Skeletal muscle tissue (tissue), 4 donors: Measurements from ENCODE around the gene AKAP13. TPM values are rescaled to one million over a fixed set of nuclear protein-coding genes. Genes with fewer than 3 reads are reported as not detected.

Experiments
- H3K27ac ChIP-seq: one replicate; pipeline ENCODE4 v1.7.0; 2013; ENCODE audit warnings: mild to moderate bottlenecking, low read depth, low read length, inconsistent platforms
- H3K27me3 ChIP-seq, 3 donors: one replicate each; pipeline ENCODE4 v1.7.0; 2013; ENCODE audit warnings: low read length in 3 of 3; ENCODE audit not compliant: control insufficient read depth in 3 of 3, insufficient read depth in 3 of 3
- H3K36me3 ChIP-seq, 3 donors: one replicate each; pipeline ENCODE4 v1.7.0; 2013; ENCODE audit warnings: low read length in 3 of 3; ENCODE audit not compliant: control insufficient read depth in 3 of 3, insufficient read depth in 3 of 3
- H3K4me1 ChIP-seq, 3 donors: one replicate each; pipeline ENCODE4 v1.7.0; 2013; ENCODE audit warnings: low read length in 3 of 3, mild to moderate bottlenecking in 3 of 3; ENCODE audit not compliant: control insufficient read depth in 3 of 3, insufficient read depth in 3 of 3
- H3K4me3 ChIP-seq, 3 donors: one replicate each; pipeline ENCODE4 v1.7.0; 2013; ENCODE audit warnings: low read length in 3 of 3
- H3K9ac ChIP-seq, 3 donors: one replicate each; pipeline ENCODE4 v1.7.0; 2013; ENCODE audit warnings: low read length in 3 of 3, mild to moderate bottlenecking in 3 of 3, moderate library complexity in 2 of 3, low read depth in 1 of 3
- H3K9me3 ChIP-seq, 3 donors: one replicate each; pipeline ENCODE4 v1.7.0; 2013; ENCODE audit warnings: low read length in 3 of 3; ENCODE audit not compliant: control insufficient read depth in 3 of 3
- total RNA-seq: library from RNA; depleted of rRNA; stranded (reverse); fragments of >200 nt; gene quantifications from one replicate; pipeline ENCODE4 v1.2.3, GENCODE V29; 2014
- donor health status: Osteomylitis.

Gene AKAP13
- total RNA-seq, 1 donor from 2014 or later = 129 TPM

DNA sequence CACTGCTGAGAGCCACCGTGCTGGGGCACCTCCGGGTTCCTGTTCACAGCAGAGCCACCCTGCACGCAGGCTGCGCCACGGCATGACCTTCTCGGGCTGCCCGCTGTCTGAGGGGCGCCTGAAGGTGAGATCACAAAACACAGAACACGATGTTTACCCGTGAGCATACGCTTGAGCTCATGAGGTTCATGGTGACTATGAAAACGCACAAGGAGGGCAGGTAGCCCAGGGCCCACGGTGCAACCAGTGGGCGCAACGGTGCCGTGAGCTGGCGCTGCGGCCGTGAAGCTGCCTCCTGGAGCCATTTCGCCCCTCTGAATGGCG lies 378.2 kb downstream of the AKAP13 start:
- Histone ChIP-seq H3K36me3 (peaks cover 9 to 14% (median 13%) of the 10 kb centered on the region in 3 donors), H3K27me3 (no peaks in the 10 kb centered on the region), H3K4me3 (no peak overlapping the region), H3K9me3 (no peaks in the 10 kb centered on the region), H3K27ac (no peak overlapping the region), H3K9ac (no peak overlapping the region), H3K4me1 (peaks cover 26 to 42% (median 26%) of the 10 kb centered on the region in 3 donors)

DNA sequence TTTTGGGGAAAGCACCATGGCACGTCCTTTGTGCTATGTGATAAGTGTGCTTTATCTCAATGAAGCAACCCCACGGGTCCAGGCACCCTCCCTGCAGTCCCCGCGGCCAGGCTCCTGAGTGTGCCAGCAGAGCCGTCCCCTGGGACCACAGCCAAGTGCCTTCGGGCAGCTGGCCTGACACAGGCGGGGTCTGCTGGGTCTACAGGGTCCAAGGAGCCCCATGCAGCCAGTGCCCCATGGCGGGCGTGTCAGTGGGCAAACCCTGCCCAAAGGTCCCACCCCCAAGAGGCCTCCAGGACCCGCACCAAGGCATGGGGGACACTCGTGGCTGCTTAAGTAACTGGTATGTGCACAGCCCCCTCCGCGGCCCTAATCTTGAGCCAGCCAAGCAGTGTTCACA lies 379.0 kb downstream of the AKAP13 start:
- Histone ChIP-seq H3K27me3 (no peaks in the 10 kb centered on the region), H3K9ac (no peak overlapping the region), H3K4me1 (peaks cover 33 to 50% (median 34%) of the 10 kb centered on the region in 3 donors), H3K36me3 (peaks cover 9 to 14% (median 13%) of the 10 kb centered on the region in 3 donors), H3K27ac (no peak overlapping the region), H3K9me3 (no peaks in the 10 kb centered on the region), H3K4me3 (no peak overlapping the region)

DNA sequence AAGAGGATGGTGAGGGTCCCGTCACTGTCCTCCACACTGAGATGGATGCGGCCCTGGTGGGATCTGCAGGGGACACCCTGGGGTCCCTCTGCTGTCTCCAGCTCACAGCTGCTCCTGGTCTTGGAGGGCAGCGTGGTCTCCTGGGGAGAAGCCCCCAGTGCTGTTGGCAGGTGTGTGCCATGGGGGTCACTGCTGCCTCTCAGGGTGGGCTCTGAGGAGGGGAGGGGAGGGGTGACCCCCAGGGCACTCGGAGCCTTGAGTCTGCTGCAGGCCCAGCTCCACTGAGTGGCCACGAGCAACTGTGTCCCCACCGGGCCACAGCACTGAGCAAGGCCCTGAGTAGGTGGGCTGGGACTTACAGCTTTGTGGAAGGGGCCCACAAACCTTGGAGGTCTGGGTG lies 379.6 kb downstream of the AKAP13 start:
- Histone ChIP-seq H3K4me3 (no peak overlapping the region), H3K36me3 (peaks cover 9 to 14% (median 13%) of the 10 kb centered on the region in 3 donors), H3K27me3 (no peaks in the 10 kb centered on the region), H3K9ac (no peak overlapping the region), H3K27ac (no peak overlapping the region), H3K9me3 (no peaks in the 10 kb centered on the region), H3K4me1 (peaks cover 35 to 54% (median 38%) of the 10 kb centered on the region in 3 donors)

DNA sequence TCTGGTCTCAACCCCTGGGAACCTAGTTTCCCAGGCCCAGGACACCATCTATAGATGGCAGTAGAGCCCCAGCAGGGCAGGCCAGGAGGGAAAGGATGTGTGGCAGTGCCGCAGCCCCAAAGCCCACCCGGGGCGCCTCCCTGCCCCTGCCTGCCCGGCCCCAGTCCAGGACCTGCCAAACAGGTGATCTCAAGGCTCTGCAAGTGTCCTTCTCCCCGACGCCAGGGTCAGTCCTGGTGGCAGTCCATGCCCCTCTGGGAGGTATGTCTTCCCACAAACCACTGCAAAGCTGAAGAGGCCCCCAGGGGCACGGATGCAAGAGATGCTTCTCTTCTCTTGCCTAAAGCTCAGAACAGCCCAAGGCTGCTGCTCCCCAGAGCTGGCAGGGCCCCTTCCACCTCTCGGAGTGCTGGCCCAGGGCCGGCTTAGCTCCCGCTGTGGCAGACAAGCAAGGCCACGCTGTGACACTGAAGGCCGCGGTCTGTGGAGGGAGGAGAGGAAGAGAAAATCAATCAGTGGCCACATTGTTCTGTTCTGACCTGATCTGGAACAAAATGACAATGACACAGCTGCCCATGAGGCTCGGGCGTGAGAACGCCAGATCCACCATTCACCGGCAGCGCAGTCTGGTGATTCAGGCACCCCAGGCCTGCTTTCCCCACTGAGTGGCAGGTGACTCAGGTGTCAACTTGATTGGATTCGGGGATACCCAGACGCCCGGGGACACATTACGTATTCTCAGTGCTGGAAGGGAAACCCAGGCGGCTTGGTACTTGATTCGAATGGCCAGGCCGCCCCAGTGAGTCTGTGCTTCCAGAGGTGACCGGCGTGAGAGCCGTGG lies 380.3 kb downstream of the AKAP13 start:
- H3K27me3 ChIP-seq = no peaks in the 10 kb centered on the region
- no peak overlapping the region for H3K27ac ChIP-seq
- H3K4me1 ChIP-seq = peaks cover 31 to 50% (median 35%) of the 10 kb centered on the region in 3 donors
- H3K36me3 ChIP-seq = peaks cover 9 to 14% (median 13%) of the 10 kb centered on the region in 3 donors
- no peak overlapping the region for H3K4me3 ChIP-seq
- H3K9me3 ChIP-seq = no peaks in the 10 kb centered on the region
- H3K9ac ChIP-seq = no peak overlapping the region

DNA sequence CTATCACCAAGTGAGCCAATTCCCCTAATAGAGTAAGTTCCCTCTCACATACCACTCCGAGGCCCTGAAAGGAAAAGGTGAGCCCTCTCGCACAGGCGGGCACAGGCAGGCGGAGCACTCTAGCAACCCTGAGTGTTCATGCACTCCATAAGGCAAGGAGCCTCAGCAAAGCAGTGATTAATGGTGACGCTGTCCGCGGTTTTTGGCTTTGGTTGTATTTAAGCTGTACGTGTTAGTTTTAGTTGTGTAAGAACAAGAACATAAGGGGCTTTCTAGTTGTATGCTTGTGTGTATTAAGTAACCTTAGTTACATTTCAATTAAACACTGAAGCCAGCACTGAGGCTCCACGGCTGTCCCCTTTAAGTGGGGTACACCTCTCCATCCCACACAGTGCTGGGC lies 381.2 kb downstream of the AKAP13 start:
- no peak overlapping the region for H3K9ac ChIP-seq
- H3K9me3 ChIP-seq = no peaks in the 10 kb centered on the region
- H3K4me3 ChIP-seq = no peak overlapping the region
- H3K4me1 ChIP-seq = peaks cover 40 to 56% (median 41%) of the 10 kb centered on the region in 3 donors
- no peak overlapping the region for H3K27ac ChIP-seq
- H3K36me3 ChIP-seq = peaks cover 9 to 14% (median 13%) of the 10 kb centered on the region in 3 donors
- no peaks in the 10 kb centered on the region for H3K27me3 ChIP-seq

DNA sequence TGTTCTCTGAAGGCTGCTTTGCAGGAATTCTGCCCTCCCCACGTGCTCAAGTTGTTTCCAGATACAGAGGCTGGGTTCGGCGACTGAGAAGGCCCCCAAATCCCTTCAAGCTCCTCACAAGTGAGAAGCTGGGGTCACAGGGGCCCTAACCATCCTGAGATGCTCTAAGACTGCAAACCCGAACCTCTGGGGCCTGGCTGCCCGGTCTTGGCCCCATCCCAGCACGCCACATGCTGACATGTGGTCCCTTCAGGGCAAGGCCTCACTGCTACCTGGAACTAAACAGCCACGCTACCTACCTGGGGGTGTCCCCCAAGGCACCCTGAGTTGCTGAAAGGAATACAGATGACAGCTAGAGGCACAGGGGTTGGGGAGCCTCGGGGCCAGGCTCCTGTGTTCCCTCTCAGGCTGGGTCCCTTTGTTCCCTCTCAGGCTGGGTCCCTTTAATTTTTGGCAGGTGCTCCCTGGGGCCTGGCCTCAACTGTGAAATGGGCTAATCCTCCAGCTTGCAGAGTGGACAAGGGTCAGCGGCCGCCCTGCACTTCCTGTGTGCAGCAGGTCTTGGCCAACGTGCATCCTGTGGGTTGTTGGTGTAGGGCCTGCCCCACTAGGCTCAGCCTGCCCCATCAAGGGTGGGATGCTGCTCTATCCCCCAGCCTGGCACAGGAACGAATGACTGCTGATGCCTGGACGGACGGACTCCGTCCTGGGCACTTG lies 381.8 kb downstream of the AKAP13 start:
- no peaks in the 10 kb centered on the region for H3K27me3 ChIP-seq
- H3K27ac ChIP-seq = no peak overlapping the region
- peaks cover 9 to 14% (median 13%) of the 10 kb centered on the region in 3 donors for H3K36me3 ChIP-seq
- no peaks in the 10 kb centered on the region for H3K9me3 ChIP-seq
- no peak overlapping the region for H3K4me3 ChIP-seq
- H3K4me1 ChIP-seq = peaks cover 41 to 59% (median 43%) of the 10 kb centered on the region in 3 donors
- H3K9ac ChIP-seq = peak overlapping the region in 1 of 3 donors; percentile 25

DNA sequence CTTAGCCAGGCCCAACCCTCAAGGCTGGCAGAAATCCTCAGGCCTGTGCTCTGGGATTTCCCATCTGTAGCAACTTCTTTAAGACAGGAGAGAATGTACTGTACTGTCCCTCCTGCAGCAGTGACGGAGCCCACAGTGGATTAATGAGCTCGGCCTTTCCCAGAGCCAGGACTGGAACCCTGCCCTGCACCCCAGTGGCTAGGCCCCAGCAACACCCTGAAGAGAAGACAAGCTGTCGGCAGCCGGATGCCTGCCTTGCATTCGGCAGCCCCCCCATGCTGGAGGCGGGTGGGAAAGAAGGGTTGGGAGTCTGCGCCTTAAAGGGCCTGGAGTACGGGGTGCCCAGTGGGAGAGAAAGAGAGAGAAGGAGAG lies 382.3 kb downstream of the AKAP13 start:
- no peaks in the 10 kb centered on the region for H3K9me3 ChIP-seq
- H3K4me1 ChIP-seq = peaks cover 43 to 56% (median 43%) of the 10 kb centered on the region in 3 donors
- peak overlapping the region; percentile 71 for H3K27ac ChIP-seq
- H3K4me3 ChIP-seq = peak overlapping the region in 1 of 3 donors; percentile 22
- peaks cover 7 to 14% (median 12%) of the 10 kb centered on the region in 3 donors for H3K36me3 ChIP-seq
- no peaks in the 10 kb centered on the region for H3K27me3 ChIP-seq
- peak overlapping the region in 1 of 3 donors; percentile 50 for H3K9ac ChIP-seq

DNA sequence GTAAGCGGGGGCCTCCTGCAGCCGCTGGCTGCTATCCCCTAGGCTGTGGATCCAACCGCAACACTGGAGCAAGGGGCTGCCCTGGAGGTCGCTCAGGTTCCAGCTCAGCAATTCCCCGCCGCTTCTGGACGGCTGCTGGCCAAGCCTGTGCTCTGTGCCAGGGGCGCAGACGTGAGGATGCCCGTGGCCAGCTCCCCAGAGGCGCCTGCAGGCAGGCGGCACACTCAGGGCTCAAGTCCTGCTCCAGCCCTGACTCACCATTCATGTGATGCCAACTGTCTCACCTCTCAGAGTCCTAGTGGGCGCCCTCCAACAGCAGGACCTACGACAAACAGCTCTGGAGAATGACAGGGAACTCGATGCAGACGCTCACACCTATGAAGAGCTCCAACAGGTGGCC lies 382.8 kb downstream of the AKAP13 start:
- Histone ChIP-seq H3K9ac (peak overlapping the region in 1 of 3 donors; percentile 50), H3K9me3 (no peaks in the 10 kb centered on the region), H3K27ac (peak overlapping the region; percentile 71), H3K27me3 (no peaks in the 10 kb centered on the region), H3K36me3 (peaks cover 4 to 16% (median 11%) of the 10 kb centered on the region in 3 donors), H3K4me3 (peak overlapping the region in 1 of 3 donors; percentile 22), H3K4me1 (peaks cover 43 to 55% (median 43%) of the 10 kb centered on the region in 3 donors)

DNA sequence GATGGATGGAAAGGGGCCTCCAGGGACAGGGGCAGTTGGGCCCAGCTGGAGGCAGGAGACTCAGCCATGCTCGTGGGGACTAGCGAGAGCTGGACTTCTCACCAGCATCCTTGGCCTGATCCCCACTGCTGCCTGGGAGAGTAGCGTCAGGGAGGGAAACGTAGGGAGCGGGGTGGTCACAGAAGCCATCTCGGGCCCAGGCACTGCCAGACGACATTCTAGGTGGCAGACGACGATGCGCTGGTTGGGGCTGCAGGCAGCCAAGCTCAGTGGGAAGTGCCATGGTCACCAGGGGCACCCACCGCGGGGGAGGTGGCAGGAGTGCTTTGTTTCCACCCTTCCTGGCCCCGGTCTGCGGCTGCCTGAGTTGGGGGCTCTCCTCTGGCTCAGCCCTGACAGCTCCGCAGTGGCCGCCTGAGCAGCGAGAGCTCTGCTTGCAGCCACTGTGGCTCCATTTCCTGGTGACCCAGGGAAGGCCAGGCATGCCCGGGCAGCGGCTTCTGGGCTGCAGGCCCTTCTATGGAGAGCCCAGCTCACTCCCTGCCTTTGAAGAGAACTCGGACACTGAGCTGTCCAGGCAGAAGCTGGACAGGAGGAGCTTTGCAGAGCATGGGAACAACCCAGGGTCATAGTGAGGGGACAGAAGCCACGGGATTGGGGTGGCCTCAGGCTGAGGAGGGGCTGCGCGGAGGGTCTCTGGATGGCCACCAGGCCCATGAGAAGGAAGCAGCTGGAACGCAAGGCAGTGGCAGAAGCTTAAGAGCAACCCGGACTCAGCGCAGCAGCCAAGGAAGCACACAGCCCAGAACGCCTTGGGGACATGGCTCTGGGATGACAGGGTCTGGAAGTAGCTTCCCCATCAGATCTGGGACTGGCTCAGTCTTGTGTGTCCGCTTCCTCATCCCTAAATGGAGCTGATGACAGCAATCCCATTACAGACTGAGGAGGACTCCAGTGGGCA lies 383.6 kb downstream of the AKAP13 start:
- Histone ChIP-seq H3K4me3 (peak overlapping the region in 2 of 3 donors; percentile 20 to 29), H3K27me3 (no peaks in the 10 kb centered on the region), H3K9me3 (no peaks in the 10 kb centered on the region), H3K9ac (peak overlapping the region in 2 of 3 donors; percentile 5 to 50), H3K36me3 (peaks cover 6 to 16% (median 8%) of the 10 kb centered on the region in 3 donors), H3K4me1 (peaks cover 43 to 55% (median 43%) of the 10 kb centered on the region in 3 donors), H3K27ac (peak overlapping the region; percentile 71)
